K562 (cell line): ENCODE results near the gene CCR2. TPM values are rescaled to one million over a fixed set of nuclear protein-coding genes. Genes with fewer than 3 reads are reported as not detected.

Source experiments
- ELF2 ChIP-seq: fragments of 250-450 bp; sonication (Bioruptor Pico); IDR thresholded peaks from 2 replicates; pipeline ENCODE4 v1.5.0; 2021; ENCODE audit warnings: mild to moderate bottlenecking
- ELF4 ChIP-seq: fragments of 450-650 bp; formaldehyde crosslinking; IDR thresholded peaks from 2 replicates; pipeline ENCODE4 v1.4.0; 2022; ENCODE audit warnings: missing genetic modification characterization
- HDAC2 ChIP-seq: fragments of 450-650 bp; IDR thresholded peaks from 2 replicates; pipeline ENCODE4 v1.6.1; 2016; ENCODE audit warnings: mild to moderate bottlenecking
- MCM7 ChIP-seq, 2 experiments: fragments of 450-650 bp; IDR thresholded peaks; 2 replicates each; pipeline ENCODE4 v1.6.1; 2016 to 2018
- NR1H2 ChIP-seq: sonication (generic); formaldehyde crosslinking; IDR thresholded peaks from 2 replicates; pipeline ENCODE4 v1.4.0; 2020; ENCODE audit warnings: mild to moderate bottlenecking, missing genetic modification reagents
- POLR2H ChIP-seq: IDR thresholded peaks from 2 replicates; pipeline ENCODE4 v1.6.1; 2016; ENCODE audit warnings: missing genetic modification characterization, low read depth, mild to moderate bottlenecking, control low read depth, missing compliant biosample characterization, moderate library complexity
- RBM15 ChIP-seq: fragments of 200-400 bp; formaldehyde crosslinking; IDR thresholded peaks from 2 replicates; pipeline ENCODE4 v1.6.1; 2018; ENCODE audit warnings: mild to moderate bottlenecking, low read length, moderate library complexity; ENCODE audit not compliant: insufficient read depth
- SMARCC2 ChIP-seq: fragments of 450-650 bp; IDR thresholded peaks from 2 replicates; pipeline ENCODE4 v1.6.1; 2017; ENCODE audit warnings: antibody characterized with exemption, moderate library complexity, mild to moderate bottlenecking, low read depth
- XRCC5 ChIP-seq: fragments of 200-400 bp; formaldehyde crosslinking; IDR thresholded peaks from 2 replicates; pipeline ENCODE4 v1.6.1; 2017; ENCODE audit warnings: low read depth, mild to moderate bottlenecking, low read length
- ZNF274 ChIP-seq: IDR thresholded peaks from 2 replicates; pipeline ENCODE4 v1.6.1; 2011; ENCODE audit warnings: low read depth, mild to moderate bottlenecking, low read length, moderate library complexity, borderline replicate concordance
- ZNF707 ChIP-seq: fragments of 250-450 bp; sonication (Bioruptor Pico); conservative IDR thresholded peaks from 2 replicates; pipeline ENCODE4 v1.8.0; 2022; ENCODE audit warnings: inconsistent platforms, mild to moderate bottlenecking, moderate library complexity
- ZNF830 ChIP-seq: fragments of 250-450 bp; sonication (Bioruptor Pico); IDR thresholded peaks from 2 replicates; pipeline ENCODE4 v1.5.0; 2021; ENCODE audit warnings: mild to moderate bottlenecking
- polyA plus RNA-seq, 8 experiments: library from polyadenylated mRNA; depleted of rRNA in 4 of 8; stranded (reverse) in 5 of 8; unstranded in 3 of 8; fragments of >200 nt; fragmentation: Nextera tagmentation in 2 of 8; fragmentation: Illumina TruSeq in 1 of 8; extraction: Ambion mirVana in 2 of 8; extraction: Trizol in 1 of 8; gene quantifications; 2 replicates each; pipeline versions ENCODE4 v1.2.1 to v1.2.3, GENCODE V29; 2011 to 2014; ENCODE audit warnings: inconsistent platforms in 1 of 8, missing spikeins in 1 of 8
- total RNA-seq, 7 experiments: library from RNA; depleted of rRNA in 6 of 7; stranded (reverse); fragments of >200 nt in 6 of 7; fragmentation: Illumina TruSeq in 2 of 7; extraction: Trizol in 2 of 7; gene quantifications; 2 replicates each; pipeline versions ENCODE4 v1.2.1 to v1.2.3, GENCODE V29; 2011 to 2021; ENCODE audit warnings: low replicate concordance in 1 of 7
- TF ChIP-seq, protein P1 (sequence below): fragments of 450-650 bp; IDR thresholded peaks from 2 replicates; pipeline ENCODE4 v1.6.1; 2016; ENCODE audit warnings: low read depth
- TF ChIP-seq, protein P2 (sequence below): fragments of 250-450 bp; sonication (Bioruptor Pico); IDR thresholded peaks from 2 replicates; pipeline ENCODE4 v1.4.0; 2020

CCR2 gene
- total and polyA plus RNA-seq, 9 of the 15 experiments (the other 6 are each of a cell fraction or from before 2014, with no cell fraction given) = not detected

DNA sequence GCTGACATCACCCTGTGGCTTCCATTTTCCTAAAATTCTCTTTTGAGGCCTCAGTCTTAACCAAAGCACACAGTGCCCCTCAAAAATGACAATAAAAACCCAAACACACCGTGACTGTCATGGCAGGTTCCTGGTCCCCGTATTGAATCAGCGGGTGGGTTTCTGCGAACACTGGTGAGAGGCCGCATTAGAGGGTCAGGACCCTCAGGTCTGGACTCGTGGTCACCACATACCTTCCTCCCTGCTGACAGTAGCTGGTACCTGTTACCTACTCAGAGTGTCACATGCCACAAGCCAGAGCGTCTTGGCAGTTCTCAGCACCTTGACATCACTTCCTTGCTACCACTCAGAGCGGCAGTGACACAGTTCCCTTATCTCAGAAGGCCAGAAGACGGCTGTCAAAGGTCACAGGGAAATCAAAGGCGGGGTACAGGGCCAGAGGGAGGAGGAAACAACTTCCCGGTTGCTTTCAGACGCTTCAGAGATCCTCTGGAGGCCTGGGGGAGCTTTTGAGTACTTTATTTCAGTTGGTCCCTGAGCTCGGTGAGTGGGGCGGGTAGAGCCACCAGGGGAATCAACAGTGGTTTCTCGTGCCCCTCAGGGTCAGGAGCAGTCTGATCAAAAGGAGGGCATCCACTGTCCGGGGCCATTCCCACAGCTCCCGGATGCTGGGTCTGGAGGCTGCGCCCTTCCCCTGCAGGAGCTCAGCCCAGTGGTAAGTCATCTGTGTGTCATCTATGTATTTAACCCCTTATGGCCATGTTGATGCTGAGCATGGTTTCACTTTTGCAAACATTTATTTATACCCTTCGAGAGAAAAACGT, 53.1 kb downstream of the CCR2 start, which contains the start of the genes CCR5AS and CCRL2 (continued):
- TF ChIP-seq ZNF707 (CRISPR knock-in tag) = 0 out of 2 replicates have a peak, but pooled peaks have one; percentile 36
- no peak; the same call in 1 of the 2 replicates for TF ChIP-seq XRCC5
- TF ChIP-seq ELF4 = peak; percentile 83; the same call in 1 of the 2 replicates
- TF ChIP-seq ZNF274 = no peak
- no peak for TF ChIP-seq RBM15
- TF ChIP-seq ELF2 (CRISPR knock-in tag) = peak; percentile 46; the same call in 1 of the 2 replicates
- no peak for TF ChIP-seq MCM7 (IDR thresholded peaks at IDR 0.05)
- TF ChIP-seq, protein P1, sequence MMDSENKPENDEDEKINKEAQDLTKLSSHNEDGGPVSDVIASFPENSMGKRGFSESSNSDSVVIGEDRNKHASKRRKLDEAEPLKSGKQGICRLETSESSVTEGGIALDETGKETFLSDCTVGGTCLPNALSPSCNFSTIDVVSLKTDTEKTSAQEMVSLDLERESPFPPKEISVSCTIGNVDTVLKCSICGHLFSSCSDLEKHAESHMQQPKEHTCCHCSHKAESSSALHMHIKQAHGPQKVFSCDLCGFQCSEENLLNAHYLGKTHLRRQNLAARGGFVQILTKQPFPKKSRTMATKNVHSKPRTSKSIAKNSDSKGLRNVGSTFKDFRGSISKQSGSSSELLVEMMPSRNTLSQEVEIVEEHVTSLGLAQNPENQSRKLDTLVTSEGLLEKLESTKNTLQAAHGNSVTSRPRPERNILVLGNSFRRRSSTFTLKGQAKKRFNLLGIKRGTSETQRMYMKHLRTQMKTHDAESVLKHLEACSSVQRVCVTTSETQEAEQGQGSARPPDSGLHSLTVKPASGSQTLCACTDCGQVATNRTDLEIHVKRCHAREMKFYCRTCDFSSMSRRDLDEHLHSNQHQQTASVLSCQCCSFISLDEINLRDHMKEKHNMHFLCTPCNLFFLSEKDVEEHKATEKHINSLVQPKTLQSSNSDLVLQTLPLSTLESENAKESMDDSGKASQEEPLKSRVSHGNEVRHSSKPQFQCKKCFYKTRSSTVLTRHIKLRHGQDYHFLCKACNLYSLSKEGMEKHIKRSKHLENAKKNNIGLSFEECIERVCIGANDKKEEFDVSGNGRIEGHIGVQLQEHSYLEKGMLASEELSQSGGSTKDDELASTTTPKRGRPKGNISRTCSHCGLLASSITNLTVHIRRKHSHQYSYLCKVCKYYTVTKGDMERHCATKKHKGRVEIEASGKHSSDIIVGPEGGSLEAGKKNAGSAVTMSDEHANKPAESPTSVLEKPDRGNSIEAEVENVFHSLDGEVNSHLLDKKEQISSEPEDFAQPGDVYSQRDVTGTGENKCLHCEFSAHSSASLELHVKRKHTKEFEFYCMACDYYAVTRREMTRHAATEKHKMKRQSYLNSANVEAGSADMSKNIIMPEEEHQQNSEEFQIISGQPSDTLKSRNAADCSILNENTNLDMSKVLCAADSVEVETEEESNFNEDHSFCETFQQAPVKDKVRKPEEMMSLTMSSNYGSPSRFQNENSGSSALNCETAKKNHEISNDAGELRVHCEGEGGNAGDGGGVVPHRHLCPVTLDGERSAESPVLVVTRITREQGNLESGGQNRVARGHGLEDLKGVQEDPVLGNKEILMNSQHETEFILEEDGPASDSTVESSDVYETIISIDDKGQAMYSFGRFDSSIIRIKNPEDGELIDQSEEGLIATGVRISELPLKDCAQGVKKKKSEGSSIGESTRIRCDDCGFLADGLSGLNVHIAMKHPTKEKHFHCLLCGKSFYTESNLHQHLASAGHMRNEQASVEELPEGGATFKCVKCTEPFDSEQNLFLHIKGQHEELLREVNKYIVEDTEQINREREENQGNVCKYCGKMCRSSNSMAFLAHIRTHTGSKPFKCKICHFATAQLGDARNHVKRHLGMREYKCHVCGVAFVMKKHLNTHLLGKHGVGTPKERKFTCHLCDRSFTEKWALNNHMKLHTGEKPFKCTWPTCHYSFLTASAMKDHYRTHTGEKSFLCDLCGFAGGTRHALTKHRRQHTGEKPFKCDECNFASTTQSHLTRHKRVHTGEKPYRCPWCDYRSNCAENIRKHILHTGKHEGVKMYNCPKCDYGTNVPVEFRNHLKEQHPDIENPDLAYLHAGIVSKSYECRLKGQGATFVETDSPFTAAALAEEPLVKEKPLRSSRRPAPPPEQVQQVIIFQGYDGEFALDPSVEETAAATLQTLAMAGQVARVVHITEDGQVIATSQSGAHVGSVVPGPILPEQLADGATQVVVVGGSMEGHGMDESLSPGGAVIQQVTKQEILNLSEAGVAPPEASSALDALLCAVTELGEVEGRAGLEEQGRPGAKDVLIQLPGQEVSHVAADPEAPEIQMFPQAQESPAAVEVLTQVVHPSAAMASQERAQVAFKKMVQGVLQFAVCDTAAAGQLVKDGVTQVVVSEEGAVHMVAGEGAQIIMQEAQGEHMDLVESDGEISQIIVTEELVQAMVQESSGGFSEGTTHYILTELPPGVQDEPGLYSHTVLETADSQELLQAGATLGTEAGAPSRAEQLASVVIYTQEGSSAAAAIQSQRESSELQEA = no peak
- no peak for TF ChIP-seq NR1H2 (CRISPR knock-in tag)
- peak; percentile 91 for TF ChIP-seq SMARCC2
- peak; percentile 88; the same call in 1 of the 2 replicates for TF ChIP-seq HDAC2
- TF ChIP-seq, protein P2, sequence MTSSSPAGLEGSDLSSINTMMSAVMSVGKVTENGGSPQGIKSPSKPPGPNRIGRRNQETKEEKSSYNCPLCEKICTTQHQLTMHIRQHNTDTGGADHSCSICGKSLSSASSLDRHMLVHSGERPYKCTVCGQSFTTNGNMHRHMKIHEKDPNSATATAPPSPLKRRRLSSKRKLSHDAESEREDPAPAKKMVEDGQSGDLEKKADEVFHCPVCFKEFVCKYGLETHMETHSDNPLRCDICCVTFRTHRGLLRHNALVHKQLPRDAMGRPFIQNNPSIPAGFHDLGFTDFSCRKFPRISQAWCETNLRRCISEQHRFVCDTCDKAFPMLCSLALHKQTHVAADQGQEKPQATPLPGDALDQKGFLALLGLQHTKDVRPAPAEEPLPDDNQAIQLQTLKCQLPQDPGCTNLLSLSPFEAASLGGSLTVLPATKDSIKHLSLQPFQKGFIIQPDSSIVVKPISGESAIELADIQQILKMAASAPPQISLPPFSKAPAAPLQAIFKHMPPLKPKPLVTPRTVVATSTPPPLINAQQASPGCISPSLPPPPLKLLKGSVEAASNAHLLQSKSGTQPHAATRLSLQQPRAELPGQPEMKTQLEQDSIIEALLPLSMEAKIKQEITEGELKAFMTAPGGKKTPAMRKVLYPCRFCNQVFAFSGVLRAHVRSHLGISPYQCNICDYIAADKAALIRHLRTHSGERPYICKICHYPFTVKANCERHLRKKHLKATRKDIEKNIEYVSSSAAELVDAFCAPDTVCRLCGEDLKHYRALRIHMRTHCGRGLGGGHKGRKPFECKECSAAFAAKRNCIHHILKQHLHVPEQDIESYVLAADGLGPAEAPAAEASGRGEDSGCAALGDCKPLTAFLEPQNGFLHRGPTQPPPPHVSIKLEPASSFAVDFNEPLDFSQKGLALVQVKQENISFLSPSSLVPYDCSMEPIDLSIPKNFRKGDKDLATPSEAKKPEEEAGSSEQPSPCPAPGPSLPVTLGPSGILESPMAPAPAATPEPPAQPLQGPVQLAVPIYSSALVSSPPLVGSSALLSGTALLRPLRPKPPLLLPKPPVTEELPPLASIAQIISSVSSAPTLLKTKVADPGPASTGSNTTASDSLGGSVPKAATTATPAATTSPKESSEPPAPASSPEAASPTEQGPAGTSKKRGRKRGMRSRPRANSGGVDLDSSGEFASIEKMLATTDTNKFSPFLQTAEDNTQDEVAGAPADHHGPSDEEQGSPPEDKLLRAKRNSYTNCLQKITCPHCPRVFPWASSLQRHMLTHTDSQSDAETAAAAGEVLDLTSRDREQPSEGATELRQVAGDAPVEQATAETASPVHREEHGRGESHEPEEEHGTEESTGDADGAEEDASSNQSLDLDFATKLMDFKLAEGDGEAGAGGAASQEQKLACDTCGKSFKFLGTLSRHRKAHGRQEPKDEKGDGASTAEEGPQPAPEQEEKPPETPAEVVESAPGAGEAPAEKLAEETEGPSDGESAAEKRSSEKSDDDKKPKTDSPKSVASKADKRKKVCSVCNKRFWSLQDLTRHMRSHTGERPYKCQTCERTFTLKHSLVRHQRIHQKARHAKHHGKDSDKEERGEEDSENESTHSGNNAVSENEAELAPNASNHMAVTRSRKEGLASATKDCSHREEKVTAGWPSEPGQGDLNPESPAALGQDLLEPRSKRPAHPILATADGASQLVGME (CRISPR knock-in tag) = peak; percentile 77
- no peak; the same call in 1 of the 2 replicates for TF ChIP-seq ZNF830 (CRISPR knock-in tag)
- TF ChIP-seq POLR2H (tag) = peak; percentile 83; the same call in 1 of the 2 replicates
